Measurements from ENCODE around the gene MYO15A.

MYO15A gene

GRCh38 chr17:18182978-18183333, 74.4 kb downstream of the MYO15A start (continued):
- no peak for TF ChIP-seq ZSCAN4 (tag by site-specific recombination; IDR thresholded peaks at IDR 0.05)
- no peak for TF ChIP-seq ZNF324 (tag by site-specific recombination; IDR thresholded peaks at IDR 0.05)
- peak; percentile 93 for TF ChIP-seq EGR2 (tag by site-specific recombination; IDR thresholded peaks at IDR 0.05; ENCODE audit: low read depth)
- TF ChIP-seq PATZ1 (tag by site-specific recombination; IDR thresholded peaks at IDR 0.05) = peak; percentile 91
- TF ChIP-seq ZBTB8A (tag by site-specific recombination; IDR thresholded peaks at IDR 0.05) = peak; percentile 88; the same call in 1 of the 2 replicates
- peak; percentile 50; the same call in 1 of the 2 replicates for TF ChIP-seq KLF16 (tag by site-specific recombination; IDR thresholded peaks at IDR 0.05)
- TF ChIP-seq ZNF335 (tag by site-specific recombination; conservative IDR thresholded peaks at IDR 0.05) = peak; percentile 99
- TF ChIP-seq KLF1 (tag by site-specific recombination; IDR thresholded peaks at IDR 0.05) = no peak; the same call in none of the 2 replicates
- no peak for TF ChIP-seq PRDM1 (tag by site-specific recombination; IDR thresholded peaks at IDR 0.05)
- peak; percentile 89 for TF ChIP-seq ZBTB10 (tag by site-specific recombination; IDR thresholded peaks at IDR 0.05)
- no peak for TF ChIP-seq RBAK (tag by site-specific recombination; IDR thresholded peaks at IDR 0.05)
- TF ChIP-seq ZNF518A (tag by site-specific recombination; conservative IDR thresholded peaks at IDR 0.05; ENCODE audit: low read depth) = no peak; the same call in 1 of the 2 replicates
- no peak for TF ChIP-seq ZNF600 (tag by site-specific recombination; IDR thresholded peaks at IDR 0.05)
- TF ChIP-seq ZNF138 (tag by site-specific recombination; IDR thresholded peaks at IDR 0.05; ENCODE audit: borderline replicate concordance) = no peak
- TF ChIP-seq ZNF266 (tag by site-specific recombination; IDR thresholded peaks at IDR 0.05; ENCODE audit: low read depth) = no peak
- no peak for TF ChIP-seq HOXA7 (CRISPR knock-in tag; IDR thresholded peaks at IDR 0.05; ENCODE audit: borderline replicate concordance)
- no peak for TF ChIP-seq ZNF530 (tag by site-specific recombination; IDR thresholded peaks at IDR 0.05; ENCODE audit: low read depth)
- no peak for TF ChIP-seq ZNF112 (tag by site-specific recombination; IDR thresholded peaks at IDR 0.05)
- TF ChIP-seq ZBTB26 (tag by site-specific recombination; optimal IDR thresholded peaks at IDR 0.05) = peak; percentile 84
- TF ChIP-seq ZBTB11 (tag by site-specific recombination; conservative IDR thresholded peaks at IDR 0.05; ENCODE audit: low read depth) = no peak; the same call in 1 of the 2 replicates
- peak; percentile 84; the same call in 1 of the 2 replicates for TF ChIP-seq KLF9 (tag by site-specific recombination; IDR thresholded peaks at IDR 0.05; ENCODE audit: low read depth)
- TF ChIP-seq ZFP41 (tag by site-specific recombination; IDR thresholded peaks at IDR 0.05; ENCODE audit: borderline replicate concordance) = no peak
- no peak for TF ChIP-seq ZNF18 (tag by site-specific recombination; IDR thresholded peaks at IDR 0.05)

All from HEK293 (cell line).